Measurements from ENCODE around the gene ANKRD13C.

ANKRD13C gene

DNA sequence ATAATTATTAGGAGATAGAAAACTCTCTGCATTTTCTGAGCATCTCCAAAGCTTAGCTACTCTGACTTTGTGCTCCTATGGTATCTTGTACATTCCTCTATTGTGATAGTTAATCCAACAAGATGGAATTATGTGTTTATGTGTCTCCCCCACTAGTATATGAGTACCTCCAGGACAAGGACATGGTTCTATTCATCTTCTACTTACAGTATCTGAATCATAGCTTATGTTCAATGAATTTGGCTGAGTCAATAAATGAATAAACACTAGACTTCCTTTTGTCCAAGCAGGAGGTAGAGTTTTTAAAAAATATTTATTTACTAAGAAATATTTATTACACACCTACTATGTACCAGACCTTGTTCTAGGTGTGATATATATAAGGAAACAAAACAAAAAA, 38.1 kb upstream of the ANKRD13C start:
- TF ChIP-seq, protein P1, sequence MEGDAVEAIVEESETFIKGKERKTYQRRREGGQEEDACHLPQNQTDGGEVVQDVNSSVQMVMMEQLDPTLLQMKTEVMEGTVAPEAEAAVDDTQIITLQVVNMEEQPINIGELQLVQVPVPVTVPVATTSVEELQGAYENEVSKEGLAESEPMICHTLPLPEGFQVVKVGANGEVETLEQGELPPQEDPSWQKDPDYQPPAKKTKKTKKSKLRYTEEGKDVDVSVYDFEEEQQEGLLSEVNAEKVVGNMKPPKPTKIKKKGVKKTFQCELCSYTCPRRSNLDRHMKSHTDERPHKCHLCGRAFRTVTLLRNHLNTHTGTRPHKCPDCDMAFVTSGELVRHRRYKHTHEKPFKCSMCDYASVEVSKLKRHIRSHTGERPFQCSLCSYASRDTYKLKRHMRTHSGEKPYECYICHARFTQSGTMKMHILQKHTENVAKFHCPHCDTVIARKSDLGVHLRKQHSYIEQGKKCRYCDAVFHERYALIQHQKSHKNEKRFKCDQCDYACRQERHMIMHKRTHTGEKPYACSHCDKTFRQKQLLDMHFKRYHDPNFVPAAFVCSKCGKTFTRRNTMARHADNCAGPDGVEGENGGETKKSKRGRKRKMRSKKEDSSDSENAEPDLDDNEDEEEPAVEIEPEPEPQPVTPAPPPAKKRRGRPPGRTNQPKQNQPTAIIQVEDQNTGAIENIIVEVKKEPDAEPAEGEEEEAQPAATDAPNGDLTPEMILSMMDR (IDR thresholded peaks at IDR 0.05; ENCODE audit: low read depth, low read length): no peak
- no peak overlapping the region for H3K4me3 ChIP-seq (replicated peaks in 1 of 2; ENCODE audit: low read depth in 2 of 2, low read length in 2 of 2)
- no peak for DNase-seq (ENCODE audit: low read depth in 2 of 2)

DNA sequence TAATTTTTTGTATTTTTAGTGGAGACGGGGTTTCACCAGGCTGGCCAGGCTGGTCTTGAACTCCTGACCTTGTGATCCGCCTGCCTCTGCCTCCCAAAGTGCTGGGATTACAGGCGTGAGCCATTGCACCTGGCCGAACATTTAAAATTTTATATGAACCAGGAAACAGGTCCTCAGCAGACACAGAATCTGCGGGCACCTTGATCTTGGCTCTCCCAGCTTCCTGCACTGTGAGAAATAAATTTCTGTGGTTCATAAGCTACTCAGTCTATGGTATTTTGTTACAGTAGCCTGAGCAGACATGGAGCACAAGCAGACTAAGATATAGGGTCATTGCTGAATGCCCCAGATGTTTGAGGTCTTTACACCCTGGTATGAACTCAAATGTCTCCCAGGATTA, 33.0 kb upstream of the ANKRD13C start:
- no peak overlapping the region for H3K4me3 ChIP-seq (replicated peaks in 1 of 2; ENCODE audit: low read depth in 2 of 2, low read length in 2 of 2)
- no peak for DNase-seq (ENCODE audit: low read depth in 2 of 2)
- TF ChIP-seq, protein P1 (IDR thresholded peaks at IDR 0.05; ENCODE audit: low read depth, low read length): no peak

DNA sequence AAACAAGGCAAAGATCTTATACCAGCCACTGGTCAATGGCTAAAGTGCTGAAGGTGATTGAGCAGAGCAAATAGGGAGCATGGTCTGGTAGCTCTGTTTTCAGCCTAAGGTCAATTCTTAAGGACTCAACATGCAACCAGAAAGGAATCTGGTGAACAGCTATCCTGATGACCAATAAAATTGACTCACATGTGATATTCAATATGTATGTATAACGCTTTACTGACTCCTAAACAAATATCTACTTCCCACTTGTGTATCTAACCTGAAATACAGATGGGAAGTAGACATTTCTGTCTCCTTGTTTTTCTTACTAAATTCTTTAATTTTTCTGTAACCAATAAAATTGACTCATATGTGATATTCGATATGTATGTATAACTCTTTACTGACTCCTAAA, 31.6 kb upstream of the ANKRD13C start:
- no peak overlapping the region for H3K4me3 ChIP-seq (replicated peaks in 1 of 2; ENCODE audit: low read depth in 2 of 2, low read length in 2 of 2)
- DNase-seq (ENCODE audit: low read depth in 2 of 2): no peak
- TF ChIP-seq, protein P1 (IDR thresholded peaks at IDR 0.05; ENCODE audit: low read depth, low read length): no peak

DNA sequence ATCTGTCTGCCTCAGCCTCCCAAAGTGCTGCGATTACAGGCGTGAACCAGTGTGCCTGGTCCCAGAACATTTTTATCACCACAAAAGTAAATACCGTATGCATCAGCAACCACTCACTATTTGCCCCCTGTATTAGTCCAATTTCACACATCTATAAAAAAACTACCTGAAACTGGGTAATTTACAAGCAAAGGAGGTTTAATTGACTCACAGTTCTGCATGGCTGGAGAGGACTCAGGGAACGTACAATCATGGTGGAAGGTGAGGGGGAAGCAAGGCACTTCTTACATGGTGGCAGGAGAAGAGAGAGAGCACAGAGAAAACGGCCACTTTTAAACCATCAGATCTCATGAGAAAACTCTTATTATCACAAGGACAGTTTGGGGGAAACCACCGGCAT, 31.0 kb upstream of the ANKRD13C start:
- TF ChIP-seq, protein P1 (IDR thresholded peaks at IDR 0.05; ENCODE audit: low read depth, low read length): no peak
- no peak overlapping the region for H3K4me3 ChIP-seq (replicated peaks in 1 of 2; ENCODE audit: low read depth in 2 of 2, low read length in 2 of 2)
- DNase-seq (ENCODE audit: low read depth in 2 of 2): no peak

DNA sequence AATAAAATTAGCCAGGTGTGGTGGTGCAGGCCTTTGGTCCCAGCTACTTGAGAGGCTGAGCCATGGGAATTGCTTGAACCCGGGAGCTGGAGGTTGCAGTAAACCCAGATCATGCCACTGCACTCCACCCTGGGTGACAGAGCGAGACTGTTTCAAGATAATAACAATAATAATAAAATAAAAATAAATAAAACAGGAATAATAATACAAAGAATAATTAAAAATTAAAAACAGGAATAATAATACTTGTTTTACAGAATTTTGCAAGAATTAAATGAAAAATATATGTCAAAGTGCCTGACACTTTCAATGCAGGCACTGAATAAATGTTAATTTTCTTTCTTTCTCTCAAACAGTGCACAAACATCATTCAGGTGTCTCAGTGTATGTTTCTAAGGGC, 30.0 kb upstream of the ANKRD13C start:
- no peak overlapping the region for H3K4me3 ChIP-seq (replicated peaks in 1 of 2; ENCODE audit: low read depth in 2 of 2, low read length in 2 of 2)
- TF ChIP-seq, protein P1 (IDR thresholded peaks at IDR 0.05; ENCODE audit: low read depth, low read length): no peak
- no peak for DNase-seq (ENCODE audit: low read depth in 2 of 2)

DNA sequence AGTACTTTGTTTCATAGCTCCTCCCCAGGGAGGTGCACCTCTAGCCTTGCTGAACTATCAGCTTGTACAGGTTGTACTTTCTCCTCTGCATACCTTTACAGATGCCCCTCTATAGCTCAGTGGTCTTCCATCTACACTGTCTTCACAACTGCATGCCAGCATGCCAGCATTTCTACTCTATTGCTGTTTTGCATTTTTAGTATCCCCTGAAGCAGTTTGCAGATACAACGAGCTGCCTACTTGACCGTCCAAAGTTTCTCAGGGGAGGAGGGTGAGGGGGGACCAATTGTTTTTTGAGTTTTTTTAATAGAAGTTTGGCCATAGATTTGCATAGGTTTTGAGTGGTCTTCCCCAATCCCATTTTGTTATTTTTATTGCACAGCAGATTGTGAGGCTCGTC, 29.0 kb upstream of the ANKRD13C start:
- TF ChIP-seq, protein P1 (IDR thresholded peaks at IDR 0.05; ENCODE audit: low read depth, low read length): no peak
- H3K4me3 ChIP-seq (replicated peaks in 1 of 2; ENCODE audit: low read depth in 2 of 2, low read length in 2 of 2): no peak overlapping the region
- no peak for DNase-seq (ENCODE audit: low read depth in 2 of 2)

DNA sequence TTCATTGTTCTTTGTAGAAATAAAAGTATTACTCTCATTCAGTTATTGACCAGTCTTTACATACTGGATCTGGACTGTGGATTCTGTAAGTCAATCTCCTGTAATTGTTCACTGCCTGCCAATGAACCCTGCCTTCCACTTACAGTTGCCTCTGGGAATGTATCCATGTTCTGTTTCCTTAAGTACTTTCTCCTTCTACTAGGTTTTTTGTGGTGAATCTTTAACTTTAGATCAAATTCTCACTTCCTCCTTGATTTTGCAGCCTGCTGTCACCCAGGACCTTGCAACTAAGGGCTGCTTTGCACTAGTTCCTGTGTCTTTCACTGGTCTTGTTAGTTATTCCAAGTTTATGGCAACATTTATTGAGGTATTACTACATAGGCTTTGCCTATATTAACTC, 28.2 kb upstream of the ANKRD13C start:
- TF ChIP-seq, protein P1 (IDR thresholded peaks at IDR 0.05; ENCODE audit: low read depth, low read length): no peak

More for the DNA sequence above, 28.2 kb upstream of the ANKRD13C start:
- no peak overlapping the region for H3K4me3 ChIP-seq (replicated peaks in 1 of 2; ENCODE audit: low read depth in 2 of 2, low read length in 2 of 2)
- no peak for DNase-seq (ENCODE audit: low read depth in 2 of 2)

All from cardiac fibroblast (primary cell).